B cell (primary cell): ENCODE results near the gene H1-8. TPM values are rescaled to one million over a fixed set of nuclear protein-coding genes. Genes with fewer than 3 reads are reported as not detected.

Experiments
- ATAC-seq: fragments of 200-7000 bp; cut with Tn5 transposase; one replicate; pipeline ENCODE4 v1.10.0; 2021; ENCODE audit warnings: low read depth, mild to moderate bottlenecking, moderate number of reproducible peaks, moderate library complexity
- CTCF ChIA-PET: fragments of 350-600 bp; sonication (Branson Sonifier 250); formaldehyde crosslinking; loops from one replicate; lab custom pipeline; 2021; ENCODE audit warnings: antibody characterized with exemption, inconsistent platforms; lab: Charles Lee
- POLR2A ChIA-PET: fragments of 350-600 bp; sonication (Branson Sonifier 250); formaldehyde crosslinking; loops from one replicate; lab custom pipeline; 2021; ENCODE audit warnings: antibody characterized with exemption; lab: Charles Lee
- DNase-seq: peaks from one replicate; pipeline ENCODE4 v3.0.0; 2013
- H2AFZ ChIP-seq: 2 replicates; pipeline ENCODE4 v1.6.1; 2012; ENCODE audit warnings: mild to moderate bottlenecking, low read depth, low read length; ENCODE audit not compliant: insufficient read depth, poor library complexity, severe bottlenecking
- H3K27ac ChIP-seq, 2 donors: 1 replicate in 1 of 2; 2 replicates in 1 of 2; pipeline ENCODE4 v1.5.1; 2012 to 2013; ENCODE audit warnings: low read length in 2 of 2, mild to moderate bottlenecking in 2 of 2, moderate library complexity in 1 of 2
- H3K27me3 ChIP-seq, 4 experiments: fragments of 200-600 bp in 1 of 4; sonication (generic) in 1 of 4; replicated peaks in 1 of 4; 1 replicate in 2 of 4; 2 replicates in 2 of 4; pipeline versions ENCODE4 v1.6.1 to v1.7.0; 2013 to 2016; ENCODE audit warnings: low read length in 3 of 4, mild to moderate bottlenecking in 2 of 4, mixed read lengths in 1 of 4, moderate library complexity in 1 of 4; ENCODE audit not compliant: insufficient read depth in 4 of 4, control insufficient read depth in 3 of 4; ENCODE audit errors: control extremely low read depth in 1 of 4
- H3K36me3 ChIP-seq, 2 experiments: replicated peaks in 1 of 2; 1 replicate in 1 of 2; 2 replicates in 1 of 2; pipeline versions ENCODE4 v1.6.1 to v1.7.1; 2013; ENCODE audit warnings: low read length in 1 of 2; ENCODE audit not compliant: insufficient read depth in 2 of 2, control insufficient read depth in 1 of 2; ENCODE audit errors: control extremely low read depth in 1 of 2, extremely low read depth in 1 of 2
- H3K4me1 ChIP-seq, 2 donors: fragments of 200-600 bp in 1 of 2; sonication (generic) in 1 of 2; 1 replicate in 1 of 2; 2 replicates in 1 of 2; pipeline versions ENCODE4 v1.5.1 to v1.6.1; 2013 to 2017; ENCODE audit warnings: low read length in 2 of 2; ENCODE audit not compliant: control insufficient read depth in 2 of 2, insufficient read depth in 2 of 2
- H3K4me2 ChIP-seq: replicated peaks from 2 replicates; pipeline ENCODE3; 2012; ENCODE audit warnings: mild to moderate bottlenecking, low read depth, low read length; ENCODE audit not compliant: poor library complexity, severe bottlenecking
- H3K4me3 ChIP-seq, 5 experiments: fragments of 200-600 bp in 1 of 5; sonication (generic) in 1 of 5; 1 replicate in 3 of 5; 2 replicates in 2 of 5; pipeline versions ENCODE4 v1.5.1 to v1.7.0; 2011 to 2016; ENCODE audit warnings: low read length in 4 of 5, mild to moderate bottlenecking in 4 of 5, low read depth in 2 of 5, control low read depth in 1 of 5, moderate library complexity in 1 of 5; ENCODE audit not compliant: insufficient read depth in 1 of 5; ENCODE audit errors: control extremely low read depth in 1 of 5, extremely low read depth in 1 of 5
- H3K79me2 ChIP-seq: fragments of 200-600 bp; sonication (generic); one replicate; pipeline ENCODE4 v1.6.0; 2016; ENCODE audit warnings: low read length; ENCODE audit not compliant: control insufficient read depth, insufficient read depth
- H3K9ac ChIP-seq: fragments of 200-600 bp; sonication (generic); 2 replicates; pipeline ENCODE4 v1.6.1; 2017; ENCODE audit warnings: mild to moderate bottlenecking, low read length, moderate library complexity
- H3K9me3 ChIP-seq, 3 donors: one replicate each; pipeline versions ENCODE4 v1.6.1 to v1.7.1; 2013; ENCODE audit warnings: low read length in 2 of 3; ENCODE audit not compliant: control insufficient read depth in 2 of 3, insufficient read depth in 1 of 3; ENCODE audit errors: control extremely low read depth in 1 of 3
- H4K20me1 ChIP-seq: 2 replicates; pipeline ENCODE4 v1.6.0; 2012; ENCODE audit warnings: mild to moderate bottlenecking, low read length; ENCODE audit not compliant: insufficient read depth, control insufficient read depth, poor library complexity, severe bottlenecking
- H3K27ac Mint-ChIP-seq: one replicate; pipeline ENCODE4 v1.8.0; 2021; ENCODE audit warnings: mixed read lengths
- H3K27me3 Mint-ChIP-seq: one replicate; pipeline ENCODE4 v1.8.0; 2021; ENCODE audit warnings: mixed read lengths
- H3K4me1 Mint-ChIP-seq: one replicate; pipeline ENCODE4 v1.8.0; 2021; ENCODE audit warnings: mixed read lengths
- H3K4me3 Mint-ChIP-seq: one replicate; pipeline ENCODE4 v1.8.0; 2021; ENCODE audit warnings: mixed read lengths
- H3K9me3 Mint-ChIP-seq: one replicate; pipeline ENCODE4 v1.8.0; 2022; ENCODE audit warnings: mixed read lengths; ENCODE audit not compliant: insufficient read depth
- EZH2 ChIP-seq: IDR thresholded peaks from 2 replicates; pipeline ENCODE4 v1.6.1; 2012; ENCODE audit warnings: borderline replicate concordance, low read depth, mild to moderate bottlenecking, moderate library complexity, low read length; ENCODE audit not compliant: insufficient read depth, poor library complexity, severe bottlenecking
- WGBS: methylation state at CpG from one replicate; pipeline ENCODE4 v1.1.5; 2013; ENCODE audit warnings: missing lambda C conversion rate; ENCODE audit not compliant: insufficient coverage; 5-methylcytosine and 5-hydroxymethylcytosine counted together
- intact Hi-C: fragments of 100-400 bp; cut with micrococcal nuclease; formaldehyde crosslinking; loops from one replicate; pipeline ENCODE4 v1.10.0; 2022
- polyA plus RNA-seq: library from polyadenylated mRNA; depleted of rRNA; stranded (reverse); fragments of >200 nt; gene quantifications from 2 replicates; pipeline ENCODE4 v1.2.3, GENCODE V29; 2012
- total RNA-seq, 2 donors: library from RNA; stranded (reverse); fragments of 120-200 nt in 1 of 2; gene quantifications; 1 replicate in 1 of 2; 2 replicates in 1 of 2; pipeline versions ENCODE4 v1.2.3 to v1.2.4, GENCODE V29; 2013 to 2022
- TF ChIP-seq, protein P1 (sequence below): fragments of 200-600 bp; IDR thresholded peaks from one replicate; pipeline ENCODE4 v1.8.0; 2022; ENCODE audit warnings: antibody characterized with exemption, mild to moderate bottlenecking

Gene H1-8
- total and polyA plus RNA-seq, 2 donors (not counting 1 experiment from before 2014, with no cell fraction given): not detected

DNA sequence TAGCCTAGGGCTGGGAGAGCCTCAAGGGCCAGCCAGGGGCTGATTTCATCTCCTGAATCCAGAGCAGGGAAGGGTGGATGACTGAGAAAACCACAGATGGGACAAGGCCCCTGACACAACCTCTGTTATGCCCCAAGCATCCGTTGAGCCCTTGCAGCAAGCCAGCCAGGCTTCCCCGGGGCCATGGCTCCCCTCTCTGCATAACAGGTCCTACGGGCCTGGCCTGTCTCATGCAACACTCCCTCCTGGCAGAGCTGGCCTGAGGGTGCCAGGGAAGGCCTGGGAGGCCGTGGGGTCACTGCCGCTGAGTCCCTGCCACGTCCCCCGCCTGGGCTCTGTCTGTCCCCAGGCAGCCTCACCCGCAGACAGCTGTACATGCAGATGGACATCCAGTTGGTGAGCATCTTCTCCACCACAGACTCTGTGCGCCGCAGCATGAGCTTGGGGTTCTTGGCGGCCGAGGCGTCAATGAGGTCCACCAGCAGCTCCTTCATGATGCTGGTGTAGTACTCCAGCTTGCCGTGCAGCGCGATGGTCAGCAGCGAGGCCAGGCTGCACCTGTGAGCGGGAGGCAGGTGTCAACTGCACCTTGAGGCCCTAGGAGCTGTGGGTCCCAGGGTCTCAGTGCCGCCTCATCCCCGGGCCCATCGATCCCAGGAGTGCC, 22.1 kb downstream of the H1-8 start:
- H3K27ac Mint-ChIP-seq: no peak overlapping the region
- POLR2A ChIA-PET: interaction anchor here (1.6 kb wide), 1 partner anchor 12 kb away, joined by 3 read pairs; no protein-coding TSS in a partner anchor
- no peaks in the 10 kb centered on the region for H3K4me1 ChIP-seq
- H2AFZ ChIP-seq: no peak overlapping the region
- no peak overlapping the region for H3K9ac ChIP-seq
- 95% methylated on average over 21 of the region's 21 CpGs for WGBS
- H3K4me3 ChIP-seq: no peak overlapping the region
- no peaks in the 10 kb centered on the region for H3K9me3 Mint-ChIP-seq
- H3K9me3 ChIP-seq: no peaks in the 10 kb centered on the region
- TF ChIP-seq EZH2: no peak
- TF ChIP-seq, protein P1, sequence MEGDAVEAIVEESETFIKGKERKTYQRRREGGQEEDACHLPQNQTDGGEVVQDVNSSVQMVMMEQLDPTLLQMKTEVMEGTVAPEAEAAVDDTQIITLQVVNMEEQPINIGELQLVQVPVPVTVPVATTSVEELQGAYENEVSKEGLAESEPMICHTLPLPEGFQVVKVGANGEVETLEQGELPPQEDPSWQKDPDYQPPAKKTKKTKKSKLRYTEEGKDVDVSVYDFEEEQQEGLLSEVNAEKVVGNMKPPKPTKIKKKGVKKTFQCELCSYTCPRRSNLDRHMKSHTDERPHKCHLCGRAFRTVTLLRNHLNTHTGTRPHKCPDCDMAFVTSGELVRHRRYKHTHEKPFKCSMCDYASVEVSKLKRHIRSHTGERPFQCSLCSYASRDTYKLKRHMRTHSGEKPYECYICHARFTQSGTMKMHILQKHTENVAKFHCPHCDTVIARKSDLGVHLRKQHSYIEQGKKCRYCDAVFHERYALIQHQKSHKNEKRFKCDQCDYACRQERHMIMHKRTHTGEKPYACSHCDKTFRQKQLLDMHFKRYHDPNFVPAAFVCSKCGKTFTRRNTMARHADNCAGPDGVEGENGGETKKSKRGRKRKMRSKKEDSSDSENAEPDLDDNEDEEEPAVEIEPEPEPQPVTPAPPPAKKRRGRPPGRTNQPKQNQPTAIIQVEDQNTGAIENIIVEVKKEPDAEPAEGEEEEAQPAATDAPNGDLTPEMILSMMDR: no peak
- intact Hi-C loops: no loop called here
- no peaks in the 10 kb centered on the region for H4K20me1 ChIP-seq
- H3K27me3 ChIP-seq: peaks cover 0 to under 1% (median 0%) of the 10 kb centered on the region in 4 experiments
- H3K36me3 ChIP-seq: no peaks in the 10 kb centered on the region
- ATAC-seq (no peak), DNase-seq (no peak)
- H3K79me2 ChIP-seq: no peaks in the 10 kb centered on the region
- no peak overlapping the region for H3K27ac ChIP-seq
- no peak overlapping the region for H3K4me3 Mint-ChIP-seq
- no peak overlapping the region for H3K4me2 ChIP-seq
- H3K4me1 Mint-ChIP-seq: peaks cover 2% of the 10 kb centered on the region
- CTCF ChIA-PET: interaction anchor here (1.0 kb wide), 1 partner anchor 14 kb away, joined by 3 read pairs; no protein-coding TSS in a partner anchor
- no peaks in the 10 kb centered on the region for H3K27me3 Mint-ChIP-seq

DNA sequence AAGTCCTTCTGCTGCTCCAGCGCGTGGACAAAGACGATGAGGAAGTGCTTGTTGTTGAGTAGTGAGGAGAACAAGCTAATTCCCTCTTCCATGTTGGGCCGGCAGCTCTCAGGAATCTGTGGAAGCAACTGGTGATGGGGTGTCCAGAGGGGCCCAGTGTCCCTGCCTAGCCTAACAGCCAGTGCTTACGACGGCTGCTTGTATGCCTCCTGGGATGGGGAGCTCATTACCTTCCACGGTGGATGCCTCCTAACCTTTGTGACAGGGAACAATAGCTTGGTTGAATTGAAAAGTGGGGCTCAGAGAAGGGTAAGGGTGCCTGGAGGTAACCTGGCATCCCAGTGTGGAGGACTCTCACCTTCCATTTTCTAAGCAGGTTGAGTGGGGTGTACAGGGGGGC, 22.9 kb downstream of the H1-8 start:
- H3K4me3 Mint-ChIP-seq: no peak overlapping the region
- 94% methylated on average over 7 of the region's 7 CpGs for WGBS
- Histone ChIP-seq H3K79me2 (no peaks in the 10 kb centered on the region), H3K9ac (no peak overlapping the region), H3K36me3 (no peaks in the 10 kb centered on the region), H3K9me3 (no peaks in the 10 kb centered on the region), H3K27ac (no peak overlapping the region), H3K4me1 (no peaks in the 10 kb centered on the region), H3K4me3 (no peak overlapping the region), H3K4me2 (no peak overlapping the region), H3K27me3 (no peaks in the 10 kb centered on the region), H2AFZ (no peak overlapping the region), H4K20me1 (no peaks in the 10 kb centered on the region)
- H3K27me3 Mint-ChIP-seq: no peaks in the 10 kb centered on the region
- ATAC-seq (no peak), DNase-seq (no peak)
- TF ChIP-seq, protein P1: no peak
- no peak for TF ChIP-seq EZH2
- H3K4me1 Mint-ChIP-seq: peaks cover 3% of the 10 kb centered on the region
- POLR2A ChIA-PET: no interaction called here
- H3K9me3 Mint-ChIP-seq: no peaks in the 10 kb centered on the region
- no peak overlapping the region for H3K27ac Mint-ChIP-seq
- CTCF ChIA-PET: interaction anchor here (1.0 kb wide), 1 partner anchor 13 kb away, joined by 3 read pairs; no protein-coding TSS in a partner anchor
- intact Hi-C loops: no loop called here
